ENCODE measurements around the gene DCC. TPM values are rescaled to one million over a fixed set of nuclear protein-coding genes. Genes with fewer than 3 reads are reported as not detected.

DCC gene
- polyA plus RNA-seq, 10 donors = 0.03 to 1.6 (median 0.21) TPM

DNA sequence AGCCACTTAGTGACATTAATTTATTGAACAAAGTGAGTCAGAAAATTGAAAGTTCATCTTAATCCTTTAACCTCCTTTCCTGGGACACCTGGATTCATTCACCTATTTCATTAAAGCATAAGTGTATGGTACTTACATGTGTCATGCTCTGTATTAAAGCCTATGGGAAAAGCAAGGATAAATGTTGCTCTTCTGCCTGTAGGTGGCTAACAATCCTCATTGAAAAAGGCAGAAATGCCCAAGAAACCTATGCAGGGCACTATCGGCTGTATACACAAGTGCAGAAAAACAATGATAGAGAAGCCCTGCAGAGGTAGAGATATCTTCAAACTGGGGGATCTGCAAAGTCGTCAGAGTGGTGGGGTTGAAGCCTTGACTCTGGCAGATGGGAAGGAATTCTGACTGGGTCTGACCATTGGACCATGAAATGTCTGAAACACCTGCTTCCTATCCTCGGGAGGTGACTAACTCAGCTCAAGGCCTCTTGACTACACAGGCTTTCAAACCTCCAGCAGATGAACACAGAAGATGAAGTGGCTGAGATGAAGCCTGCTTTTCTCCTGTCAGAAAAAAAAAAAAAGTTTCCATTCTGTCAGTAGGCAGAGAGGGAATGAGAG is 83.1 kb downstream of the DCC start:
- no peak for DNase-seq

DNA sequence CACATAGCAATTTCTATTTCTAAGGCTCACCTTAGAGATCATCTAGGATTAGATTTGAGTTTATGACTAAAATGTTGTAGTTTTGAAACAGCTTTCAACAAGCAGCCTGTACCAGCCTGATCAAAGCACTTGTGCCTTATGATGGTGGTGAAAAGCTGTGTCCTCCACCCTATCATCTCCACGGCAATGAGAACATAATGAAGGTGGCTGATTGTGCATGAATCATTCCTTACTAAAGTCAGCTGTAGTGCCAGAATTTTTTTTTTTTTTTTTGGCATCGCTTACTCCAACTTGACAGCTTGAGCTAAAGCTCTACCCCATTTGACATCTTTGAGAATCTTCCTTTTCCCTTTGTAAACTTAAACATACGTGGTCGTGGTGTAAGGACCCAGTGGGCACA is 86.0 kb downstream of the DCC start:
- no peak for DNase-seq

DNA sequence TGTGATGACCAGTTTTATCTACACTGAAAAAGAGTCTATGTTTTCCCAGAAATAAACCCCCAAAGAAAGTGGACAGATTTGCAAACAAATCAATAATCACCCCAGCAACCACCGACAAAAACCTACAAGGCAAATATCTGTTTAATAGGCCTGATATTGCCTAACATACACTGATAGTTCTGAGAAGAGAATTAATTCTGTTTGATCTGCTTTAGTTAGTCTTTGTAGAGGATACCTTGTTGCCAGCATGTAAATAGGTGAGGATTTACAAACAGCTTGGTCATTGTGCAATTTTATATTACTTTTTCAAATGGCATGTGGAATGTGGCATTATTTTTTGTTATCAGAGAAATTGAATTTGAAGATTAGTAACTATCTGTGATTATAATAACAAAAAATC is 86.5 kb downstream of the DCC start:
- no peak for DNase-seq

DNA sequence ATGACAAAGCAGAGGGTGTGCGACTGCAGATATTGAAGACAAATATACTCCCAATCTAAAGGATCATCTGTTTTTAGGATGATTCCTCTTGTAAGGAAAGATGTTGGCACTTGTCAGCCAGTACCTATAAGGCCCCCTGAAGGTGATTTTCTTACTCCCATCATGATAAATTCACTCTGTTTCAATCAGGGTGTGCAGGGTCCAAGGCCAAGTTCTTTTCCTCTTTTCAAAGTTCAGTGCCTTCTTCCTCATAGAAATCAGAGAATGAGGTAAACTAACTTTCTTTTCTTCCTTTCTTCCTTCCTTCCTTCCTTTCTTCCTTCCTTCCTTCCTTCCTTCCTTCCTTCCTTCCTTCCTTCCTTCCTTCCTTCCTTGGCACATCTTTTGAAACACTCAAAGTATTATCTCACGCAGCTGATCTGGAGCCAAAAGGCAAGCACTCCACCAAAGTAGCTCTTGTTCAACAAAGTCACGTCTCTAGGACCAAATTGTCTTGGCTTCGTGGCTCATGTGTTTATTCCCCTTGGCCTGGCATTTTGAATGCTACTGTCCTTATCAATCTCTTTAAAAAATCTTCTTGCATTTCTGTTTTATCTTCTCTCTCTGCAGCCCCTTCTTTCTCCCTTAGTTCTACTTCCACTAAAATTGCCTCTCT is 87.7 kb downstream of the DCC start:
- DNase-seq = no peak

DNA sequence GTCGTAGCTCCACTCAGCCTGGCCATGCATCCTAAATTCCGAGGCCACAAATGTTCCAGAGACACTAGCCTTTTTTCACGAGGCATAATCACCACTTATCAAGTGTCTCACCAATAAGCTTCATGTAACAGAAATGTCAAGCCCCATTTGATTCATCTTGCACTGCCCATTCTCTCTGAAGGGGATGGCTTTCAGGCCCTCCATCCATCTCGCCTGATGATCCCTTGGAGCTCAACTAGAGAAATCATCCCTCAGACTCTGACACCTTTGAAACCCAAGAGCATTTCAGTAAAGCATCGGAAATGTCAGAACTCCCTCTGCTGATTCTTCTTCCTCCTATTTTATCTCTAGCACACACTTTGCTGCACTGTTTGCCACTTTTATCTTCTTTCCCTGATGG is 91.7 kb downstream of the DCC start:
- DNase-seq = no peak

DNA sequence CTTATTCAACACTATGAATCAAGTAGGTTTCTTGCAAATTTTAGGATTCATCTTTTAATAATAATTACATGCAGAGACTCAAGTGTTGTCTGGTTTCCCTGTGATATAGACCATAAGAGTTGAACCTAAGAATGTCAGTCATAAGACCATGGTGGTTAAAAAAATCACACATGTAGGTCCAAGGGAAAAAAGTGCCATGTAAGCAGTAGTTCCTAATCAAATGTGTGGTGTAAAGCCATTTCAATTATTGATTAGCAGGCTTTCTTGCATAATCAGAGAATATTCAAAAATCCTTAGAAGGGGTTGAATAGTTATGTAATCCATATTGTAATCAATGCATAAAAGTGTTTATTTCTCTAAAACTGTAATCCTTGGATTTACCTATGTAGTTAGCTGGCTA is 93.8 kb downstream of the DCC start:
- no peak for DNase-seq

DNA sequence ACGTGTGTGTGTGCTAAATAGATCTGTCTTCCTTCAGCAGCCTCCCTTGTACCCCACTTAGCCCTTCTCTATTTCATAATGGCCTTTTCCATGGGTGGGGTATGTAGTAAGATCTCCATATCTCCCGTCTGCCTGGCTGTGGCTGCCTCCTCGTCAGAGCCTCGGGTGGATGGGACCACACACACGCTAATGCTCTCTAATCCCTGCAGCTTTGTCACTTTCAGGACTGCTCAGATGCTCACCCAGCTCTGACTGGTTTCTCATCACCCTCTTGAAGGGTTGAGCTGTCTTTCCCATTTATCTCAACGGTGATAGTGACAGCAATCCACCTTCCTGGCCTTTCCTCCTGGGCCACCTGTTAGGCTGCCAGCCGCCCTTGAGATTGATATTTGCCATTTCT is 95.3 kb downstream of the DCC start:
- DNase-seq = no peak

DNA sequence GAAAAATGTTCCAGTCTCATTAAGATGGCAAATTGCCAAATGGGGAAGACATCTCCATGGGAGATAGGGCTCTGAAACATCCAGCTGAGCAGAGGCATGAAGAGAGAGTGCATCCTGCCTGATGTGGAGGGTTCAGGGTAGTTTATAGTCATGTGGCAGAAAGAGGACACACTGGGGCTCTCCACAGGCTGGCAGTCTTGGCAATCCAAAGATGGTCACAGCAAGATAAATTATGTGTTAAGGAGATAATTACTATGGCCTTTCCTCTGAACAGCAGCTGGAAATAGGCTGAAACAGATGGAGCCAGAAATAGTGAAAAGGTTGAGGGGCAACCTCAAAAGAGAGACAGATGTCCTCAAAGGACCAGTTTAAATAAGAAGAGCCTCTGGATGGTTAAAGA is 97.2 kb downstream of the DCC start:
- DNase-seq = no peak

DNA sequence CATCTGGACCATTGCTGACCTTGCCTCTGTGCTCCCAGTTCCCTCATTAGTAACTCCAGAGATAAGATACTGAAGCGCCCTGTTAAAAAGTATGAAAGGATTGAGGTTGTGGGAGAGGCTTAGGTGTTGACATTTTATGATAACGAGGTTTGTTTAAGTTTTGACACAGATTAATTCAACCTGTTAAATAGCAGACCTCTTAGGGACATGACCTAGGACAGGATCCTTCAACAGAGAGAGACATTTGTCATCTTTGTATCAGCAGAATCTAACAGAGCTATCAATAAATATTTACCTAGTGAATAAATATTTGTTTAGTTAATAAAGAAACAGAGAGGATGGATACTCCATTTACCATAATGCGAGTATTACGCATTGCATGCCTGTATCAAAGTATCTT is 99.5 kb downstream of the DCC start:
- DNase-seq = no peak

DNA sequence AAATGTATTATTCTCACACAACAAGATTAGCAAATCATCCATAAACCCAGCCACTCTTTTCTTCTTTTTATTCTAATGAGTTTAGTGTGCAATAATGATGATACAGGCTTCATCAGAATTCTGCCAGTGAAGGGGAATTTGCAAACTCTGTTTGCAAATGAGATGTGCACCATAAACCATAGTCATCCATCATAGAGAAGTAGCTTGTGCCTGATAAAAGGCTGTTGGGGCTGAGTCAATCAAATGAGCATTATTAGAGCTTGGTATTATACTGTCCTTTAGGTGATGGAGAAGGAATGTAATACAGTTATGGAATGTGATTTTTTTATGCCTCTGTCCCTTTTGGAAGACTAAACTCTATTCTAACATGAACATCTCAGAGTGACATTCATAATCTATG is 101.8 kb downstream of the DCC start:
- DNase-seq = no peak

DNA sequence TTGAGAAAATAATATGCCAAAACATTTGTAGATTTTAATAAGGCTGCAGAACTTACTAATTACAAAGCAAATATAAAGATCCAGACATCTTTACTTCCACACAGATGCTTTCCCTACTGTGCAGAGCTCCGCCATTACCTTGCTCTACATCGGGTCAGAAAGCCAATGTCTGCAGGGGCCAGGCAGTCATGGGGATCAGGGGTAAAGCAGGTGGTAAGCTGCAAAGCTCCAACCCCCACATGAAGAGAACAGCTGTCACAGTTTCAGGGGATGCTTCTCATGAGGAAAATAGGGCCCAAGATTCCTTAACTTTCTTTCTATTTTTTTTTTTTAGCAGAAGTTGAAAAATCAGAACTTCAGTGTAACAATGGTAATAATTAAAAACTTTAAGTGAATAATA is 102.7 kb downstream of the DCC start:
- no peak for DNase-seq

DNA sequence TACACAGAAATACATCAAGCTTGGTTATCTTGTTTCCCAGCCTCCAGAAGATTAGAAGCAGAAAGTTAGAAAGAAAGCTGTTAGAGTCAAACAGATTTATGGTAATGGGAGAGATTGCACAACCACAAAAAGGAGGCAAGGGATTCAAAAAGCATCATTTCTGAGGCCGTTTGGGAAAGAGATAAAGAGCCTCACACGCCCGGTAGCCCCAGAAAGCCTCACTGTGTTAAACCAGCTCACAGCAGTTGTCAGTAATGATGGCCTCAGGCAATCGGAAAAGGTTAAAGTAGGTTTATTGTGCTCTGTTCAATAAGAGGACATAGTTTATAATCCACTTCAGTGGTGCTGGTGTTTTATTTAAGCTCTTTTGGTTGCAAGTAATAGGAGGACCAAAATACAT is 111.3 kb downstream of the DCC start:
- no peak for DNase-seq

DNA sequence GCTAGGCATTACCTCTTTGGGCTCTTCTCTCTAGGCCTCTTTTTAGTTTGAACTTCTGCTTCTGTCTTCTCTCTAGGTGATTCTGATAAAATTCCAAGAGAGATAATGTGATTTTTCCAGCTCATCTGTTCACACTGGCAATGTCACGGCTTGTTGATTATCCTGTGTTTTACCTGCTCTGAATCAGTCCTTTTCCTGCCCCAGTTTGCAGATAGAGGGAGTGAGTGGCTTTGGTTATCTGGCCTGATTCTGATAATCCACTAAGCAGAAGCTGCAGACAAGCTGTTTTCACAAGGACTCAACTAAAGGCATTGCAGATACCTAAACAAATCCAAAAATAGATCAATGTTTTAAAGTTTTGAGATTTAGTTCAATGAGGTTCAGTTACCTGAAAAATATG is 111.9 kb downstream of the DCC start:
- DNase-seq = no peak

DNA sequence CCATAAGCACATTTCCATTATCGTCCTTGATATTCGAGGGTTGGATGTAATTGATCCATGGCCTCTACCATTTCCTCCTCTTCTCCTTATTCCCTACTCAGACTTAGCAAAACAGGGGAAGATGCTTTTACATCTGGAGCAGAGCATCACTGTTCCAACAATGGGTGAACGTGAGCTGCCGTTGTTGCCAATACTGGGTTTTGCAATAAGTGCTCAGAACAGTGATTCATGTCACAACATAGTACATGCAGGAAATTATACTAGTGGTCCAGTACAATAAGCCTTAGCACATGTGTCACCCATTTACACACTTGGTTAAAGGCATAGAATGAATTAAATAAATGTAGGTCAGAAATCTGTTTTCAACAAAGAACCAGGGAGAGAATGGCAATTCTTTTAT is 112.4 kb downstream of the DCC start:
- DNase-seq = no peak

DNA sequence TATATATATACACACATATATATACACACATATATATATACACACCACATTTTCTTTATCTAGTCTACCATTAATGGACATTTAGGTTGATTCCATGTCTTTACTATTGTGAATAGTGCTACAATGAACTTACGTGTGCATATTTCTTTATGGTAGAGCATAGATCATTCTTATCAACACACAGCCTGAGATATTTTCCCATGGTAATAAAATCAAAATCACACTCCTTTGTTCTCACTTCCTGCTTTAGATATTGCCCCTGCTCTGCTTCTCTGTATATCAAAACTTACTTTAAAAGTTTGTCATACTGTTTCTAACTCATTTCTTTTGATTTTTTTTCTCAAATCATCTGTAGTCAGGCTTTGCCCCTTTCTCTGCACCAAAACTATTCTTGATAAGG is 119.9 kb downstream of the DCC start:
- no peak for DNase-seq

DNA sequence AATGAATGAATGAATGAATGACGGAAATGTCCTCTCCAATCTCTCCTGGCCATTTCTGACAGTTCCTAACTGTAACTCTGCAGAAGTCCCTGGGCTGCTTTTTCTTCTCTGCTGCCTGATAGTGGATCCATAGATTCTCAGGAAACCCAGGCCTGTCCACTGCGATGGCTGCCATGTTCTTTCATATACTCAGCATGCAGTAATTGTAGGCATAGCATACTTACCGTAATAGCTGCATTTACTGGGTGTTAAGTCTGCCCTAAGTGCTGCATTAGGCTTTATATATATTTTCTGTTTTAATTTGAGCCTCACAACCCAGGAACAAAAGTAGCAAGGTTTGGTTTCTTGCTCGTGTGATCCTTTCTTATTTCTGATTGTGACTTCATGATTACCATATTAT is 122.9 kb downstream of the DCC start:
- DNase-seq = no peak

DNA sequence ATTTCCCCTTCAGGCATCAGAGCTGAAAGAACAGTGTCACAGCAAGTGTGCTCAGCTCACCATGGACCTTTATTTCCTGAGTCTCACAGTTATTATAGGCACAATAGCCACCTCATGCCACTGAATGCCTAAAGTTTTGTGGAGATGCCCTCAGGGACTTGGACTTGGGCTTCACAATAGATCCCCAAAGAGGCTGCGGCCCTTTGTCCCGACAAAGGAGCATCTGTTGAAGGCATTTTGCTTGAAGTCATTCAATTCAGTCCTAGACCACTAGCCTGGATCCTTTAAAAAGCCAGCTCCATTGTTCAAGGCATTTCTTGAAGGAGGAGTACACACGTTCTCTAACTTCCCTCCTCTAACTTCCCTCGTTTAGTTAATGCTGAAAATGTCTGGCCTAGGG is 125.4 kb downstream of the DCC start:
- DNase-seq = no peak

DNA sequence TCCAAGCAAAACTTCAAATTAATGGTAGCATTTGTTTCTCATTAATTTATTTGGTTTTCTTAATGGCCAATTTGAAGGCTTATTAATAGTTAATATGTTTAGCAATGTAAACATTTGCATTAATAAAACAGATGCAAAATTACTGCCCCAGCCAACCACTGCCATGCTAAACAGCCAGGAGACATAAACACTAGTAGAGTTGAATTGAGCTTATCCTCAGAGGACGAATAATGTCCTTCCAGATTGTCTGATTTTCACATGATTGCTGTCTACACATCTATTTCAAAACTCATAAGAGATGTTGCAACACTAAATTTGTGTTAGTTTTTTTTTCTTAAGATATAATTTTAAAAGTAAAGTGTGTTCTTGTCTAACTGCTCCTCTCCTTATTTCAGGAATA is 128.5 kb downstream of the DCC start:
- no peak for DNase-seq

DNA sequence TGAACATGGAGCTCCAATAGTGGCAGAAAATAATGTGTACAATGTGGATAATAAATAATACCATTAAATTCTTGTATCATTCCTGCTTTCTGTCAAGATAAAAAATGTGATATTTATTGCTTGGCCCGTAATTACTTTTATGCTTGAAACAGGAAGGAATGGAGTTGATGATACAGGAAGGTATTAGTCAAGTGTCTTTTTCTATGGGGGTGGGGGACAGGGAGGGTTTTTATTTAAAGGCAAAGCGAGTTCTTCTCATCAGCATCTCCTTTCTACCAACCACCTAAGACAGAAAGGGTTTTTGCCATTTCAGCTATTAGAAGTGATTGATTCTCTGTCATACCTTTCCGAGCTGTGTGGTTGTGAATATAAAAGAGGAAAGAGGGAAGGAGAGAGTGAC is 135.3 kb downstream of the DCC start:
- no peak for DNase-seq

DNA sequence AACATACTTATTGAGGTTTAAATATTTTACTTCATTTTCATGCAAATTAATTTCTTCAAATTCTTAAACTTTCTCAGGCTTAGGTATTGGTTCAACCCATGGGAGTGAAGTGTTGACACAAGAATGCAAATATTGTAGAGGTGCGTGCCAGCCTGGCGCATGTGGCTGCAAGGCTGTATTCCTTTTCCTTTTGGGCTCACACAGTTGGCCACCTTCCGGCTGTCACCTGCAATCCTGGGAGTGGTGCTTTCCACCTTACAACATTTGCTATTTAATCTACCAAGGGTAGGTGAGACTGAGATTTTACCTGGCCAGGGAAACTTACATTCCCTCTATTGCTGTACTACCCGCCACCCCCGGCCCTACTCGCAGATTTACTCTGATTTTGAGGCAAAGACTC is 141.1 kb downstream of the DCC start:
- DNase-seq = no peak

DNA sequence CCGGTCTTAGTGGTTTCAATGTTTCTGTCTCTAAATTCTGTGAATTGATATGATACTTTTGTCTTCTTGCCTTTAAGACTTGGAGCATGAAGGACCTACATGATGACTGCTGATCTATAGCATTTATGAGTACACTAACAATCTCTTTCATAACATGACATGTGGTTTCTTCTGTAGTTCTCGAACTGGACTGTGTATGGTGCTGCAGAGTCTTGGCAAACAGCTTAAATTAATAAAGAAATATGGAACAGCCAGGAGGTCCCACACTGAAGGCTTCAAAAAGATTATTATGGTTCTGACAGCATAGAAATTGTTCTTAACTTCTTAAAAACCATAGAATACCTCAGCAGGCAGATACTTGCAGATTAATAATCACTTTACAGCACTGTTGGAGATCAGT is 145.0 kb downstream of the DCC start:
- no peak for DNase-seq

DNA sequence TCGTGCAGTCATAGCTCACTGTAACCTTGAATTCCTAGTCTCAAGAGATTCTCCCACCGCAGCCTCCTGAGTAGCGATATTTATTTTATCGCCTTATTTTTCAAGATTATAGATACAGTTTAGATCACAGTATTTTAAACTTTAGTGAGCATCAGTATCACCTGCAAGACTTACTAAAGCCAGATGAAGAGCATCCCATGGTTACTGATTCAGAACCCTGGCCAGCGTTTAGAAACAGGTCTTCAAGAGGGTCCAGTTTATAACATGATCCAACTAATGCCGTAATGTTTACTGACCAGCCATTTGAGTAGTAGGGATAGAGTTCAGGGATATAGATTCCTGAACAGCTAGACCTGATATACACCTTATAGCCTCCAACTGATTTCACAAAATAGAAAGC is 146.1 kb downstream of the DCC start:
- DNase-seq = no peak

DNA sequence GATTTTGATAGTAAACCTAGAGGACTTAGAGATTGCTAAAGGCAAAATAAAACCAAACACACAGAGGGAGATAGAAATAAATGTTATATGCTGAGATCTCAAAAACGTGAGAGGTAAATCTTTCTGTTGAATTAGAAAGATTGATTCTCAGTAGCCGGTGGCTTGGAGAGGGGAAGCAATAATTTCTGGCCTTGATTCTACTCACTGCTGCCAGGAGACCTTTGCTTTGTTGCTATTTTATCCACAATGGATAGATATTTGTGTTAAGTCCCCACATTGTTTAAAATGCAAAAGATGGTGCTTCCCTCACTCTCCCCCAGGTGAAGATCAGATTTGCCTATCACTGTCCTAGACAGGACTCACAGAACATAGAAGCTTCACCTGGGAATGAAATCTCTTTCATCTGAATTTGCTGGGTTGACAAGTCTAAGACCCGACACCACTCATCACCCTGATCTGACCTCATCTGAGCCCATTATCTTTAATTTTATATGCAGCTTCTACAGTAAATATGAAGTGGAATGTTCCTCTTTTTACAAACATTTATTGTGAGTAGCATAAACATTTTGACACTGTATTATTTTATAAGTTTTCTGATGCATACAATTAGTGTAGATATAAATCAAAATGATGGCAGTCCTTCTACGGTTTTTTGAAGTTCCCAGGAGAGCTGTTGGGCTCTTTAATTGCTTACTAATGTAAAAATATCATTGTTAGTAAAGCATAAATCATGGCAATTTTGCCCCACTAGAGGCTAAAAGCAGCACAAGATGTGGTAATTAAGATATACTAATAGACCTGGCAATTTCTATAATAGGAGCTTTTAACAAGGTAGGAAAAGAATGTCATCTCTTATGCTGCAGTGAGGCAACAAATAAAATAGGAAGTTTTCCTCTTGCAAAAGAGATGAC is 149.7 kb downstream of the DCC start:
- DNase-seq = no peak

Data from muscle of back (tissue), 11 donors.